Ascending aorta (tissue), 2 donors: Measurements from ENCODE around the gene SSH2. TPM values are rescaled to one million over a fixed set of nuclear protein-coding genes. Genes with fewer than 3 reads are reported as not detected.

Experiments
- DNase-seq, 2 donors: peaks; one replicate each; pipeline ENCODE4 v3.0.0-alpha.2; 2019; ENCODE audit warnings: low spot score in 2 of 2
- H3K27ac ChIP-seq, 2 donors: fragments of 200-600 bp; sonication (generic); one replicate each; pipeline ENCODE4 v1.5.1; 2016 to 2017; ENCODE audit warnings: mild to moderate bottlenecking in 1 of 2
- H3K27me3 ChIP-seq: fragments of 200-600 bp; sonication (generic); one replicate; pipeline ENCODE4 v1.5.1; 2017
- H3K36me3 ChIP-seq, 2 donors: fragments of 200-600 bp; sonication (generic); one replicate each; pipeline ENCODE4 v1.5.1; 2016
- H3K4me1 ChIP-seq, 2 donors: fragments of 200-600 bp; sonication (generic); one replicate each; pipeline ENCODE4 v1.5.1; 2016 to 2017; ENCODE audit warnings: mild to moderate bottlenecking in 1 of 2
- H3K4me3 ChIP-seq, 2 donors: fragments of 200-600 bp; sonication (generic); one replicate each; pipeline ENCODE4 v1.5.1; 2016 to 2017; ENCODE audit warnings: mild to moderate bottlenecking in 1 of 2
- H3K9me3 ChIP-seq, 2 donors: fragments of 200-600 bp; sonication (generic); one replicate each; pipeline ENCODE4 v1.5.1; 2016
- intact Hi-C: fragments of 100-400 bp; cut with DNase I; formaldehyde crosslinking; loops from one replicate; pipeline ENCODE4 v1.15.1; 2023
- total RNA-seq: library from RNA; depleted of rRNA; stranded (reverse); fragments of >200 nt; gene quantifications from one replicate; pipeline ENCODE4 v1.1.0, GENCODE V29; 2016
- TF ChIP-seq, protein P1 (sequence below), 3 experiments: fragments of 200-600 bp in 2 of 3; fragments of 450-650 bp in 1 of 3; sonication (generic) in 2 of 3; IDR thresholded peaks; one replicate each; pipeline ENCODE4 v1.5.1; 2016 to 2019; ENCODE audit warnings: antibody characterized with exemption in 3 of 3, mild to moderate bottlenecking in 1 of 3, moderate library complexity in 1 of 3

SSH2 gene
- total RNA-seq, 1 donor from 2014 or later: 7.9 TPM

GRCh38 chr17:29674281-29674680 is 255.7 kb downstream of the SSH2 start:
- Histone ChIP-seq H3K27me3 (no peaks in the 10 kb centered on the region), H3K9me3 (no peaks in the 10 kb centered on the region), H3K36me3 (peaks cover 0 to 15% of the 10 kb centered on the region in 2 donors), H3K4me3 (no peak overlapping the region), H3K4me1 (peaks cover 0 to 7% of the 10 kb centered on the region in 2 donors), H3K27ac (no peak overlapping the region)
- TF ChIP-seq, protein P1, sequence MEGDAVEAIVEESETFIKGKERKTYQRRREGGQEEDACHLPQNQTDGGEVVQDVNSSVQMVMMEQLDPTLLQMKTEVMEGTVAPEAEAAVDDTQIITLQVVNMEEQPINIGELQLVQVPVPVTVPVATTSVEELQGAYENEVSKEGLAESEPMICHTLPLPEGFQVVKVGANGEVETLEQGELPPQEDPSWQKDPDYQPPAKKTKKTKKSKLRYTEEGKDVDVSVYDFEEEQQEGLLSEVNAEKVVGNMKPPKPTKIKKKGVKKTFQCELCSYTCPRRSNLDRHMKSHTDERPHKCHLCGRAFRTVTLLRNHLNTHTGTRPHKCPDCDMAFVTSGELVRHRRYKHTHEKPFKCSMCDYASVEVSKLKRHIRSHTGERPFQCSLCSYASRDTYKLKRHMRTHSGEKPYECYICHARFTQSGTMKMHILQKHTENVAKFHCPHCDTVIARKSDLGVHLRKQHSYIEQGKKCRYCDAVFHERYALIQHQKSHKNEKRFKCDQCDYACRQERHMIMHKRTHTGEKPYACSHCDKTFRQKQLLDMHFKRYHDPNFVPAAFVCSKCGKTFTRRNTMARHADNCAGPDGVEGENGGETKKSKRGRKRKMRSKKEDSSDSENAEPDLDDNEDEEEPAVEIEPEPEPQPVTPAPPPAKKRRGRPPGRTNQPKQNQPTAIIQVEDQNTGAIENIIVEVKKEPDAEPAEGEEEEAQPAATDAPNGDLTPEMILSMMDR (IDR thresholded peaks at IDR 0.05): no peak
- DNase-seq: no peak
- intact Hi-C loops: no loop called here

GRCh38 chr17:29671661-29672060 is 258.4 kb downstream of the SSH2 start:
- no peaks in the 10 kb centered on the region for H3K9me3 ChIP-seq
- H3K4me1 ChIP-seq: no peaks in the 10 kb centered on the region
- H3K36me3 ChIP-seq: peaks cover 3 to 23% of the 10 kb centered on the region in 2 donors
- no peak overlapping the region for H3K4me3 ChIP-seq
- intact Hi-C loops: no loop called here
- H3K27me3 ChIP-seq: no peaks in the 10 kb centered on the region
- no peak for DNase-seq
- H3K27ac ChIP-seq: no peak overlapping the region
- TF ChIP-seq, protein P1 (IDR thresholded peaks at IDR 0.05): no peak

DNA sequence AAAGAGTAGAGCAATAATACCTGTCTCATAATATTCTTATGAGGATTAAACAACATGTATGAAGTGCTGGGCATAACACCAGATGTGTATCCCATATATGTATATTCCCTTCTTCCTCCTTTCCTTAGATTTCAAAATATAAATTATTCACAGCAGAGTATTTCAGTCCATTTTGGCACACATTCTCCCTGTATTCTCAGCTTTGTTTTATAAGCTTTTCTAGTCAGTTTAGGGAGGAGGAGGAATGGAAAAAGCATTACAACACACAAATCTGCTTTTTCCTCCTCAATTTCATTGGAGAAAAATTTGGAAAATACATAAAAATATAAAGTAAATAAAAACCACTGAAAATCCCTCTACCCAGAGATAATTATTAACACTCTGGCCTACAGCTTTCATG is 260.8 kb downstream of the SSH2 start:
- Histone ChIP-seq H3K9me3 (no peaks in the 10 kb centered on the region), H3K27ac (no peak overlapping the region), H3K36me3 (peaks cover 9 to 33% of the 10 kb centered on the region in 2 donors), H3K4me3 (no peak overlapping the region), H3K27me3 (no peaks in the 10 kb centered on the region), H3K4me1 (no peaks in the 10 kb centered on the region)
- TF ChIP-seq, protein P1 (IDR thresholded peaks at IDR 0.05): no peak
- intact Hi-C loops: no loop called here
- DNase-seq: no peak

DNA sequence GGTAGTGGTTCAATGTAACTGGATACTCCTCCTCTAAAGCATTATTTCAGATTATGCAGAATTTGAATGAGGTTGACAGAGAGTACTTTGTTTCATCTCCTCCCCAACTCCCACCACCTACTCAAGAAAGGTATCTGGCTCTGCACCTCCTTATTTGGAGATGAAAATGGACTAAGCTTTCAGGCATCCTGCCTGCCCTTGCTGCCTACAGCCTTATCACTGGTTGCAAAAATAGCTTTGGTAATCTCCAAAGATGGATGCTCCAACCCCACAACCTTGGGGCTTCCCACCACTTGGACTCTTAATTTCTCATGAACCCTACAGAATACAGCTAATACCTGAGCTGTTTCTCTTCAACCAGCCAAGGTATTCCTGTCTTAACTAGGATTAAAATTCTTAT is 262.1 kb downstream of the SSH2 start:
- Histone ChIP-seq H3K4me1 (no peaks in the 10 kb centered on the region), H3K4me3 (no peak overlapping the region), H3K27ac (no peak overlapping the region), H3K9me3 (no peaks in the 10 kb centered on the region), H3K36me3 (peaks cover 9 to 33% of the 10 kb centered on the region in 2 donors), H3K27me3 (no peaks in the 10 kb centered on the region)
- DNase-seq: no peak
- intact Hi-C loops: no loop called here
- TF ChIP-seq, protein P1 (IDR thresholded peaks at IDR 0.05): no peak

- no peak overlapping the region for H3K4me3 ChIP-seq
- H3K36me3 ChIP-seq: peaks cover 9 to 21% of the 10 kb centered on the region in 2 donors
- no peaks in the 10 kb centered on the region for H3K27me3 ChIP-seq
- H3K9me3 ChIP-seq: no peaks in the 10 kb centered on the region
- no peak for DNase-seq
- peaks cover 0 to 3% of the 10 kb centered on the region in 2 donors for H3K4me1 ChIP-seq
- TF ChIP-seq, protein P1 (IDR thresholded peaks at IDR 0.05): no peak
- intact Hi-C loops: no loop called here
- no peak overlapping the region for H3K27ac ChIP-seq
Measured at GRCh38 chr17:29665481-29665810, 264.6 kb downstream of the SSH2 start.
